Suprapubic skin (tissue), 4 donors: ENCODE results near the gene COMMD3. TPM values are rescaled to one million over a fixed set of nuclear protein-coding genes. Genes with fewer than 3 reads are reported as not detected.

Source experiments
- DNase-seq, 2 donors: peaks; one replicate each; pipeline ENCODE4 v3.0.0-alpha.2; 2019; ENCODE audit warnings: low spot score in 2 of 2
- H3K27ac ChIP-seq: fragments of 200-600 bp; sonication (generic); one replicate; pipeline ENCODE4 v1.5.1; 2019
- H3K27me3 ChIP-seq: fragments of 200-600 bp; sonication (generic); one replicate; pipeline ENCODE4 v1.5.1; 2019
- H3K36me3 ChIP-seq: fragments of 200-600 bp; sonication (generic); one replicate; pipeline ENCODE4 v1.5.1; 2019
- H3K4me1 ChIP-seq: fragments of 200-600 bp; sonication (generic); one replicate; pipeline ENCODE4 v1.5.1; 2019
- H3K4me3 ChIP-seq: fragments of 200-600 bp; sonication (generic); one replicate; pipeline ENCODE4 v1.5.1; 2019; ENCODE audit warnings: mild to moderate bottlenecking
- H3K9me3 ChIP-seq: fragments of 200-600 bp; sonication (generic); one replicate; pipeline ENCODE4 v1.5.1; 2019
- EP300 ChIP-seq: sonication (generic); formaldehyde crosslinking; IDR thresholded peaks from one replicate; pipeline ENCODE4 v1.6.1; 2017; ENCODE audit warnings: antibody characterized with exemption
- POLR2A ChIP-seq, 2 donors: fragments of 450-650 bp; IDR thresholded peaks; one replicate each; pipeline ENCODE4 v1.6.1; 2017; ENCODE audit warnings: antibody characterized with exemption in 2 of 2, mild to moderate bottlenecking in 2 of 2, moderate library complexity in 2 of 2
- POLR2AphosphoS5 ChIP-seq, 3 donors: sonication (generic); formaldehyde crosslinking; IDR thresholded peaks; one replicate each; pipeline ENCODE4 v1.6.1; 2017; ENCODE audit warnings: antibody characterized with exemption in 3 of 3
- WGBS: methylation state at CpG from one replicate; pipeline ENCODE4 v1.1.5; 2018; 5-methylcytosine and 5-hydroxymethylcytosine counted together
- total RNA-seq, 4 donors: library from RNA; depleted of rRNA; stranded (reverse); fragments of >200 nt; gene quantifications; one replicate each; pipeline ENCODE4 v1.1.0, GENCODE V29; 2016
- TF ChIP-seq, protein P1 (sequence below), 2 donors: fragments of 200-600 bp in 1 of 2; fragments of 450-650 bp in 1 of 2; sonication (generic) in 1 of 2; IDR thresholded peaks; one replicate each; pipeline ENCODE4 v1.5.1; 2016 to 2019; ENCODE audit warnings: antibody characterized with exemption in 2 of 2, mild to moderate bottlenecking in 1 of 2, moderate library complexity in 1 of 2

Gene COMMD3
- total RNA-seq, 4 donors from 2014 or later, result 32.9 to 46.7 (median 37.1) TPM

- TF ChIP-seq POLR2AphosphoS5 (IDR thresholded peaks at IDR 0.05) (no peak), EP300 (no peak), POLR2A (IDR thresholded peaks at IDR 0.05) (no peak)
- TF ChIP-seq, protein P1, sequence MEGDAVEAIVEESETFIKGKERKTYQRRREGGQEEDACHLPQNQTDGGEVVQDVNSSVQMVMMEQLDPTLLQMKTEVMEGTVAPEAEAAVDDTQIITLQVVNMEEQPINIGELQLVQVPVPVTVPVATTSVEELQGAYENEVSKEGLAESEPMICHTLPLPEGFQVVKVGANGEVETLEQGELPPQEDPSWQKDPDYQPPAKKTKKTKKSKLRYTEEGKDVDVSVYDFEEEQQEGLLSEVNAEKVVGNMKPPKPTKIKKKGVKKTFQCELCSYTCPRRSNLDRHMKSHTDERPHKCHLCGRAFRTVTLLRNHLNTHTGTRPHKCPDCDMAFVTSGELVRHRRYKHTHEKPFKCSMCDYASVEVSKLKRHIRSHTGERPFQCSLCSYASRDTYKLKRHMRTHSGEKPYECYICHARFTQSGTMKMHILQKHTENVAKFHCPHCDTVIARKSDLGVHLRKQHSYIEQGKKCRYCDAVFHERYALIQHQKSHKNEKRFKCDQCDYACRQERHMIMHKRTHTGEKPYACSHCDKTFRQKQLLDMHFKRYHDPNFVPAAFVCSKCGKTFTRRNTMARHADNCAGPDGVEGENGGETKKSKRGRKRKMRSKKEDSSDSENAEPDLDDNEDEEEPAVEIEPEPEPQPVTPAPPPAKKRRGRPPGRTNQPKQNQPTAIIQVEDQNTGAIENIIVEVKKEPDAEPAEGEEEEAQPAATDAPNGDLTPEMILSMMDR (IDR thresholded peaks at IDR 0.05), result no peak
- WGBS, result 66% methylated on average over 3 of the region's 3 CpGs
Measured at GRCh38 chr10:22285130-22285529, 31.1 kb upstream of the COMMD3 start.

DNA sequence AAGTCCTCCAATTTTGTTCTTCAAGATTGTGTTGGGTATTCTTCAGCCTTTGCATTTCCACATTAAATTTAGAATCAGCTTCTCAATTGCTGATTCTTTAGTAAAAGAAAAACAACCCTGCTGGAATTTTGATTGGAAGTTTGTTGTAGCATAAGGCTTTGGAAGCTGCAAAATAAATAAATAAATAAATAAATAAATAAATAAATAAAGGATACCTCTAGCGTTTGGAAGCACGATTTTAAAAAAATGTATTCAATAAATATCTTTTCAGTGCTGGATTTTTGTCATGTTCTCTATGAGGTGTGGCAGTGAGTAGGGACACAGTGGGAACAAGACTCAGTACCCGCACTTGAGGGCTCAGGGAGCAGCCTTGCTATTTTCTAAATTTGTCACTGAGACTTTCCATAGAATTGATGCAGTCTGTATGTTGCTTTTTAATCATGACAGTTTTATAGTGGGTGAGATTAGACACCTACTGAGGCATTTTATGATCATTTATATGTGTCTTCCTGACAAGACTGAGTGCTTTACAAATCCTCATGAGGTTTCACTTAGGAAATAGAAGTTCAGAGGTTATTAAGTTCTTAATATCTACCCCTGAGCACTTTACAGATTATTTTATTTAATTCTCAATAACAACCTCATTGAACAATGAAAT lies 22.3 kb upstream of the COMMD3 start:
- Histone ChIP-seq H3K27me3 (peaks cover 4% of the 10 kb centered on the region), H3K27ac (no peak overlapping the region), H3K4me3 (no peak overlapping the region), H3K4me1 (no peaks in the 10 kb centered on the region), H3K36me3 (no peaks in the 10 kb centered on the region), H3K9me3 (no peaks in the 10 kb centered on the region)
- 85% methylated on average over 3 of the region's 3 CpGs for WGBS
- TF ChIP-seq EP300 (no peak), POLR2AphosphoS5 (IDR thresholded peaks at IDR 0.05) (no peak), POLR2A (IDR thresholded peaks at IDR 0.05) (no peak)
- TF ChIP-seq, protein P1 (IDR thresholded peaks at IDR 0.05), result no peak
- DNase-seq, result no peak

More at GRCh38 chr10:22285130-22285529, 31.1 kb upstream of the COMMD3 start:
- H3K27me3 ChIP-seq, result peaks cover 3% of the 10 kb centered on the region
- no peak overlapping the region for H3K4me3 ChIP-seq
- no peaks in the 10 kb centered on the region for H3K9me3 ChIP-seq
- no peak for DNase-seq
- no peaks in the 10 kb centered on the region for H3K36me3 ChIP-seq
- H3K4me1 ChIP-seq, result no peaks in the 10 kb centered on the region
- no peak overlapping the region for H3K27ac ChIP-seq

DNA sequence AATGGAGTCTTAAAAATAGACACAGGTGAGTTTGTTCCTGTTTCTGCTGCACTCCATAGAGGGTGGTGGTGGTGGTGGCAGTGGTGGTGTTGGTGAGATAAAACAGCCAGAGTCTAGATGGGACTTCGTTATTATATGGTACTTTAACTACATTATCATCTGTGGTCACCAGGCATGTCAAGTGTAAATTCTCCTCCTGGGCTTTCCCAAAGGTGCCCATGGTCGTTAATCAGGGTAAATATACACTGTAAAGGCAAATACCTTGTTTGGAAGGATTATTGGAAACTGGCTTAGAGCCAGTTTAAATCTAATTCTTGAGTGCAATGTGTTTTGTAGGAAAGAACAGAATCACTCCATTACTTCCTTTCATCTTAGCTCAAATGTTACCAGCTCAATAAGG lies 21.5 kb upstream of the COMMD3 start:
- WGBS, result 43% methylated on average over 2 of the region's 2 CpGs
- Histone ChIP-seq H3K27ac (no peak overlapping the region), H3K27me3 (peaks cover 4% of the 10 kb centered on the region), H3K36me3 (no peaks in the 10 kb centered on the region), H3K9me3 (no peaks in the 10 kb centered on the region), H3K4me3 (no peak overlapping the region), H3K4me1 (no peaks in the 10 kb centered on the region)
- TF ChIP-seq POLR2A (IDR thresholded peaks at IDR 0.05), result no peak
- TF ChIP-seq EP300, result no peak
- TF ChIP-seq, protein P1 (IDR thresholded peaks at IDR 0.05), result no peak
- no peak for TF ChIP-seq POLR2AphosphoS5 (IDR thresholded peaks at IDR 0.05)
- DNase-seq, result no peak

DNA sequence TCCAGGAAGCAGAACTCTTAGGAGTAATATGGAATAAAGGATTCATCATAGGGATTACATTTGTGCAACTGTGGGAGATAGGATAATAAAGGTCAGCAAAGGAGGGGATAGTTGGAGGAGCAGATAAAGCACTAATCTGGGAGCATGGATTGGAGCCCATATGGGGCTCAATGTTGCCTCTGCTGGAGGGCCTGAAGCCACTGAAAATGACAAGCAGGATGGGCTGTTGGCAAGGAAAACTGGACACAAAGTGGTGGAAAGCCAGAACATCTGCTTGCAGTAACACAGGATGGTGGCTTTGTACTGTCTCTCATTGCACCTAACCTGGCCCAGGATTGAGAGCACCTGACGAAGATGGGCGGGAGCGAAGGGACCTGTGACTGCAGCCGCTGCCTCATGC lies 15.0 kb upstream of the COMMD3 start:
- no peak for DNase-seq
- Histone ChIP-seq H3K4me3 (no peak overlapping the region), H3K36me3 (no peaks in the 10 kb centered on the region), H3K4me1 (no peaks in the 10 kb centered on the region), H3K27ac (no peak overlapping the region), H3K27me3 (no peaks in the 10 kb centered on the region), H3K9me3 (no peaks in the 10 kb centered on the region)
- TF ChIP-seq EP300, result no peak
- WGBS, result 90% methylated on average over 4 of the region's 4 CpGs

GRCh38 chr10:22303461-22303860 lies 12.7 kb upstream of the COMMD3 start:
- 95% methylated on average over 3 of the region's 3 CpGs for WGBS
- H3K9me3 ChIP-seq, result no peaks in the 10 kb centered on the region
- H3K36me3 ChIP-seq, result no peaks in the 10 kb centered on the region
- no peak for DNase-seq
- TF ChIP-seq POLR2A (IDR thresholded peaks at IDR 0.05) (no peak), POLR2AphosphoS5 (IDR thresholded peaks at IDR 0.05) (no peak), EP300 (no peak)
- TF ChIP-seq, protein P1 (IDR thresholded peaks at IDR 0.05), result no peak
- H3K4me1 ChIP-seq, result no peaks in the 10 kb centered on the region
- no peak overlapping the region for H3K27ac ChIP-seq
- H3K27me3 ChIP-seq, result no peaks in the 10 kb centered on the region
- no peak overlapping the region for H3K4me3 ChIP-seq

GRCh38 chr10:22305721-22306120 lies 10.5 kb upstream of the COMMD3 start:
- Histone ChIP-seq H3K36me3 (no peaks in the 10 kb centered on the region), H3K4me3 (no peak overlapping the region), H3K9me3 (no peaks in the 10 kb centered on the region), H3K27me3 (no peaks in the 10 kb centered on the region), H3K4me1 (no peaks in the 10 kb centered on the region), H3K27ac (no peak overlapping the region)
- WGBS, result 75% methylated on average over 2 of the region's 2 CpGs
- TF ChIP-seq POLR2AphosphoS5 (IDR thresholded peaks at IDR 0.05), result no peak
- TF ChIP-seq, protein P1 (IDR thresholded peaks at IDR 0.05), result no peak
- no peak for TF ChIP-seq EP300
- TF ChIP-seq POLR2A (IDR thresholded peaks at IDR 0.05), result no peak
- no peak for DNase-seq
